ENCODE results near the gene KRTAP10-8.

DNA sequence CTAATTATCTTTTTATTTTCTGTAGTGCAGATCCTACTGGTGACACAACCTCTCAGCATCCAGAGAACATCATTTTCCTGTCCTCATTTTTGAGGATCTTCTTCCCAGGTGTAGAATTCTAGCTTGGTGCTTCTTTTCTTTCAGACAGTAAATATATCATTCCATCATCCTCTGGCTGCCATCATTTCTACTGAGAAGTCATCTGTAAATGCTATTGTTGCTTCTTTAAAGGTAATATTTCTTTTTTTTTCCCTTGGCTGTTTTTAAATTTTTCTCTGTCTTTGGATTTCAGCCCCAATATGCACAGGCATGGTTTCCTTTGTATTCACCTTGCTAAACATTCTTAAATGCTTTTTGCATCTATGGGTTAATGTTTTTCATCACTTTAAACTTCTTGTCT, 11.7 kb downstream of the KRTAP10-8 start:
- TF ChIP-seq CTCF (IDR thresholded peaks at IDR 0.05) (no peak), EP300 (IDR thresholded peaks at IDR 0.05) (no peak), POLR2A (IDR thresholded peaks at IDR 0.05; ENCODE audit: low read depth) (no peak), POLR2AphosphoS5 (IDR thresholded peaks at IDR 0.05) (no peak)
